Astrocyte of the spinal cord (primary cell): ENCODE data around the gene CHAD.

Source experiments
- DNase-seq: peaks from one replicate; pipeline ENCODE4 v3.0.0; 2011; ENCODE audit warnings: low read depth, low spot score
- H3K4me3 ChIP-seq: 2 replicates; pipeline ENCODE4 v1.5.1; 2011; ENCODE audit warnings: low read depth, mild to moderate bottlenecking, low read length, moderate library complexity
- CTCF ChIP-seq: IDR thresholded peaks from 2 replicates; pipeline ENCODE4 v1.5.1; 2012; ENCODE audit warnings: low read depth, mild to moderate bottlenecking, low read length, inconsistent platforms
- in situ Hi-C: cut with HindIII; loops from 2 replicates; pipeline ENCODE4 v1.10.0; 2017; ENCODE audit warnings: low sequenced_read_pairs

Gene CHAD

GRCh38 chr17:50468304-50469207 is at the start of gene CHAD:
Gene CHAD, minus strand, starts transcription at chr17:50468880. Its CDS starts 67 bp downstream, at chr17:50468813.
- in situ Hi-C loops = no loop called here
- H3K4me3 ChIP-seq = peak within 1 kb of the TSS; percentile 12
- no peak for TF ChIP-seq CTCF
- DNase-seq = peak; percentile 9

- TF ChIP-seq CTCF = no peak
- H3K4me3 ChIP-seq = no peak overlapping the region
- no peak for DNase-seq
- in situ Hi-C loops = no loop called here
These were observed 49.1 kb upstream of the CHAD start for GRCh38 chr17:50517504-50518383.

- in situ Hi-C loops = no loop called here
- TF ChIP-seq CTCF = no peak
- DNase-seq = no peak
- H3K4me3 ChIP-seq = no peak overlapping the region
These were observed 48.3 kb upstream of the CHAD start for GRCh38 chr17:50517011-50517410.

- DNase-seq = peak; percentile 29
- H3K4me3 ChIP-seq = no peak overlapping the region
- no peak for TF ChIP-seq CTCF
- in situ Hi-C loops = no loop called here
These were observed 46.4 kb upstream of the CHAD start for GRCh38 chr17:50514936-50515702.

GRCh38 chr17:50514388-50514787 is 45.7 kb upstream of the CHAD start:
- H3K4me3 ChIP-seq = no peak overlapping the region
- in situ Hi-C loops = no loop called here
- no peak for TF ChIP-seq CTCF
- no peak for DNase-seq

GRCh38 chr17:50513495-50513894 is 44.8 kb upstream of the CHAD start:
- no peak for DNase-seq
- in situ Hi-C loops = no loop called here
- no peak for TF ChIP-seq CTCF
- no peak overlapping the region for H3K4me3 ChIP-seq
